Measurements from ENCODE around the gene CREB1. TPM values are rescaled to one million over a fixed set of nuclear protein-coding genes. Genes with fewer than 3 reads are reported as not detected.
"Not testable (repeated sequence)": the region's sequence is repeated elsewhere in the genome, so short reads cannot be mapped to it uniquely, and the experiment has no call there.

The CREB1 gene
- polyA plus RNA-seq, 6 donors from 2014 or later: 66.6 to 123 (median 97.2) TPM

DNA sequence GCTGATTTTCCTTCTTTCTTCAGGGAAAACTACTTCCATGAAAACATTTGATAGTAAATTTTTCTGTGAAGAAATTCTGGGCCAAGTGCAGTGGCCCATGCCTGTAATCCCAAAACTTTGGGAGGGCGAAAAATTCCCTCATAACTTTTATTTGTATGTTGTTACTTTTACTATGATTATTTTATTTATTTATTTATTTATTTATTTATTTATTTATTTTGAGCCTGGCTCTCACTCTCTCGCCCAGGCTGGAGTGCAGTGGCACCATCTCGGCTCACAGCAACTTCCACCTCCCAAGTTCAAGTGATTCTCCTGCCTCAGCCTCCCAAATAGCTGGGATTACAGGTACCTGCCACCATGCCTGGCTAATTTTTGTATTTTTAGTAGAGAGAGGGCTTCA lies 109.5 kb downstream of the CREB1 start:
- ATAC-seq (ENCODE audit: low read depth in 2 of 2); H3K27me3 Mint-ChIP-seq; H3K4me3 Mint-ChIP-seq; DNase-seq: not testable (repeated sequence)
- H3K9me3 Mint-ChIP-seq: peaks cover 0 to 18% (median 13%) of the 10 kb centered on the region in 7 donors
- peaks cover 0 to 12% of the 10 kb centered on the region in 2 donors for H3K36me3 Mint-ChIP-seq
- peaks cover 5 to 15% (median 7%) of the 10 kb centered on the region in 3 donors for H3K4me1 Mint-ChIP-seq
- H3K27ac Mint-ChIP-seq: peak overlapping the region in 1 of 6 donors; percentile 20

- Mint-ChIP-seq H3K27ac (no peak overlapping the region), H3K9me3 (peaks cover 0 to 18% (median 13%) of the 10 kb centered on the region in 7 donors), H3K4me1 (peaks cover 5 to 15% (median 7%) of the 10 kb centered on the region in 3 donors), H3K36me3 (peaks cover 0 to 12% of the 10 kb centered on the region in 2 donors), H3K27me3 (no peaks in the 10 kb centered on the region), H3K4me3 (no peak overlapping the region)
- DNase-seq (no peak), ATAC-seq (ENCODE audit: low read depth in 2 of 2) (no peak)
Measured at GRCh38 chr2:207640160-207640559, 110.4 kb downstream of the CREB1 start.

DNA sequence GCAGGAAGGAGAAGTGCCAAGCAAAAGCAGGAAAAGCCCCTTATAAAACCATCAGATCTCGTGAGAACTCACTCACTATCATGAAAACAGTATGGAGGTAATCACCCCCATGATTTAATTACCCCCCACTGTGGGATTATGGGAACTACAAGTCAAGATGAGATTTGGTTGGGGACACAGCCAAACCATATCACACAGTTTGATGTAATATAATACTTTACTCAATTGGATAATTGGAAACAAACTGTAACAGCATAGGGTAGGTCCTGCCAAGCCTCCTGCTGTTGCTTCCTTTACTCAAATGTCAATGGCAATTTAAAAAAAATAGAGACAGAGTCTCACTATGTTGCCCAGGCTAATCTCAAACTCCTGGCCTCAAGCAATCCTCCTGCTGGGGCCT lies 110.9 kb downstream of the CREB1 start:
- no peak for DNase-seq
- no peaks in the 10 kb centered on the region for H3K27me3 Mint-ChIP-seq
- H3K4me3 Mint-ChIP-seq: no peak overlapping the region
- ATAC-seq (ENCODE audit: low read depth in 2 of 2): no peak
- peaks cover 0 to 18% (median 13%) of the 10 kb centered on the region in 7 donors for H3K9me3 Mint-ChIP-seq
- peak overlapping the region in 1 of 6 donors; percentile 56 for H3K27ac Mint-ChIP-seq
- peaks cover 0 to 12% of the 10 kb centered on the region in 2 donors for H3K36me3 Mint-ChIP-seq
- peaks cover 5 to 11% (median 5%) of the 10 kb centered on the region in 3 donors for H3K4me1 Mint-ChIP-seq

GRCh38 chr2:207643892-207644291 lies 114.1 kb downstream of the CREB1 start:
- H3K4me1 Mint-ChIP-seq: no peaks in the 10 kb centered on the region
- no peaks in the 10 kb centered on the region for H3K27me3 Mint-ChIP-seq
- no peak for DNase-seq
- ATAC-seq (ENCODE audit: low read depth in 2 of 2): no peak
- H3K9me3 Mint-ChIP-seq: peaks cover 0 to 18% (median 13%) of the 10 kb centered on the region in 7 donors
- no peak overlapping the region for H3K4me3 Mint-ChIP-seq
- peak overlapping the region in 1 of 6 donors; percentile 12 for H3K27ac Mint-ChIP-seq
- peaks cover 0 to 12% of the 10 kb centered on the region in 2 donors for H3K36me3 Mint-ChIP-seq

DNA sequence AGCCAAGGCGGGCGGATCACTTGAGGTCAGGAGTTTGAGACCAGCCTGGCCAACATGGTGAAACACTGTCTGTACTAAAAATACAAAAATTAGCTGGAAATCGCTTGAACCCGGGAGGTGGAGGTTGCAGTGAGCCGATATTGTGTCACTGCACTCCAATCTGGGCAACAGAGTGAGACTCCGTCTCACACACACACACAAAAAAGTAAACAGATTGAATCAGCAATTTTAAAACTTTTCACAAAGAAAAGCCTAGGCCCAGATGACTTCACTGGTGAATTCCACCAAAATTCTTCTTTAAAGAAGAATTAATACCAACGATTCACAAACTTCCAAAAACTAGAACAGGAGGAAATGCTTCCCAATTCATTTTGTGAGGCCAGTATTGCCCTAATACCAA lies 116.8 kb downstream of the CREB1 start:
- H3K4me1 Mint-ChIP-seq; H3K27me3 Mint-ChIP-seq; H3K9me3 Mint-ChIP-seq; DNase-seq; H3K36me3 Mint-ChIP-seq; ATAC-seq (ENCODE audit: low read depth in 2 of 2); H3K4me3 Mint-ChIP-seq: not testable (repeated sequence)
- peak overlapping the region in 1 of 6 donors; percentile 24 for H3K27ac Mint-ChIP-seq

Other genes starting within 250 kb of the CREB1 start
- 10 to 100 TPM; 61.5 to 97.9 (median 85.7) TPM for gene METTL21A, start 95.4 kb downstream of the CREB1 start, polyA plus RNA-seq (ENCODE audit: low read depth in 6 of 6)
- 1 to 10 TPM in 5 of 6 donors, under 1 TPM in 1; 0.91 to 4.7 (median 3.3) TPM for gene CCNYL1, start 181.7 kb downstream of the CREB1 start, polyA plus RNA-seq (ENCODE audit: low read depth in 6 of 6)
- under 1 TPM; 0.05 to 0.39 (median 0.11) TPM for gene FZD5, start 239.9 kb downstream of the CREB1 start, polyA plus RNA-seq (ENCODE audit: low read depth in 6 of 6)